Endodermal cell (in vitro differentiated cells): Measurements from ENCODE around the gene CDC25B. TPM values are rescaled to one million over a fixed set of nuclear protein-coding genes. Genes with fewer than 3 reads are reported as not detected.
A peak's percentile ranks its signal among the peaks of the same experiment; 100 is the strongest.

ENCODE experiments used
- DNase-seq: peaks from one replicate; pipeline ENCODE4 v3.0.0-alpha.2; 2017
- H3K27ac ChIP-seq: 2 replicates; pipeline ENCODE4 v1.5.1; 2013; ENCODE audit warnings: mild to moderate bottlenecking, low read depth, low read length, moderate library complexity
- H3K27me3 ChIP-seq: 2 replicates; pipeline ENCODE4 v1.6.1; 2013; ENCODE audit warnings: mild to moderate bottlenecking, low read length, moderate library complexity; ENCODE audit not compliant: insufficient read depth, control insufficient read depth, poor library complexity, severe bottlenecking
- H3K36me3 ChIP-seq: 2 replicates; pipeline ENCODE4 v1.7.0; 2013; ENCODE audit warnings: mild to moderate bottlenecking, low read length, moderate library complexity; ENCODE audit not compliant: control insufficient read depth, insufficient read depth
- H3K4me1 ChIP-seq: one replicate; pipeline ENCODE4 v1.7.0; 2013; ENCODE audit warnings: low read length; ENCODE audit not compliant: control insufficient read depth, insufficient read depth
- H3K4me3 ChIP-seq: 2 replicates; pipeline ENCODE4 v1.5.1; 2013; ENCODE audit warnings: mild to moderate bottlenecking, low read length, moderate library complexity
- H3K9ac ChIP-seq: 2 replicates; pipeline ENCODE4 v1.6.1; 2013; ENCODE audit warnings: mild to moderate bottlenecking, low read length, moderate library complexity; ENCODE audit not compliant: poor library complexity, severe bottlenecking; ENCODE audit errors: extremely low read depth
- H3K9me3 ChIP-seq: 2 replicates; pipeline ENCODE4 v1.6.1; 2013; ENCODE audit warnings: mild to moderate bottlenecking, low read length, moderate library complexity; ENCODE audit not compliant: control insufficient read depth
- H3K27ac Mint-ChIP-seq: 2 replicates; pipeline ENCODE4 v1.8.0; 2020; ENCODE audit warnings: mixed read lengths
- H3K27me3 Mint-ChIP-seq: 2 replicates; pipeline ENCODE4 v1.8.0; 2021; ENCODE audit warnings: mild to moderate bottlenecking, mixed read lengths; ENCODE audit not compliant: insufficient read depth
- H3K36me3 Mint-ChIP-seq: 2 replicates; pipeline ENCODE4 v1.8.0; 2020; ENCODE audit warnings: low read depth, mixed read lengths
- H3K4me1 Mint-ChIP-seq: 2 replicates; pipeline ENCODE4 v1.8.0; 2020; ENCODE audit warnings: mixed read lengths
- H3K4me3 Mint-ChIP-seq: 2 replicates; pipeline ENCODE4 v1.8.0; 2020; ENCODE audit warnings: mild to moderate bottlenecking, moderate library complexity, mixed read lengths
- H3K9me3 Mint-ChIP-seq: 2 replicates; pipeline ENCODE4 v1.8.0; 2020; ENCODE audit warnings: mild to moderate bottlenecking, mixed read lengths
- WGBS, 2 experiments: methylation state at CpG; one replicate each; pipeline versions ENCODE4 v1.1.5 to v1.1.7; 2013; ENCODE audit warnings: missing lambda C conversion rate in 2 of 2, mixed read lengths in 1 of 2; ENCODE audit not compliant: insufficient coverage in 1 of 2, insufficient read length in 1 of 2; 5-methylcytosine and 5-hydroxymethylcytosine counted together
- total RNA-seq, 2 donors: library from RNA; stranded (reverse); fragmentation: NEBNext Ultra II Directional in 1 of 2; extraction: Animal tissue kit (Norgen Biotek cat#: 25700) in 1 of 2; gene quantifications; 2 replicates in 1 of 2; 3 replicates in 1 of 2; pipeline ENCODE4 v1.2.1, GENCODE V29; 2021
- TF ChIP-seq, protein P1 (sequence below): fragments of 200-600 bp; sonication (generic); conservative IDR thresholded peaks from 2 replicates; pipeline ENCODE4 v1.5.0; 2021; ENCODE audit warnings: antibody characterized with exemption, mild to moderate bottlenecking

Gene CDC25B
- total RNA-seq, 2 donors from 2014 or later, result 25.7 to 33.6 TPM

DNA sequence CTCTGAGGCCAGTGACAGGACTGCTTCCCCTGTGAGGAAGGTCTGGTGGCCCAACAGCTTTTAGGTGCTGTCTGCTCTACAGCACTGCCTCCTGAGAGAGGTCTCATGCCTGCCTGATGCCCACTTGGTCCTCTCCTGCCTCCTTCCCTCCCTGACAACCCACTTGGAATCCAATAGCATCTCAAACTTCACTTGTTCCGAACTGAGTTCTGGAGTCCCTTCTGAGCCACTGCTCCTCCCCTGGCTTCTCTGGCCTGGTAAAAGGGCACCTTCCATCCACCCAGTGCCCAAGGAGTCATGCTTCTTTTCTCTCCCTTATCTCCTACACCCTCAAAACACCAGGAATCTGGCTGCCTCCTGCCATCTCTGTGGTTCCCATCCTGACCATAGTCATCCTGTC, 52.5 kb downstream of the CDC25B start:
- no peak overlapping the region for H3K27ac Mint-ChIP-seq
- TF ChIP-seq, protein P1, sequence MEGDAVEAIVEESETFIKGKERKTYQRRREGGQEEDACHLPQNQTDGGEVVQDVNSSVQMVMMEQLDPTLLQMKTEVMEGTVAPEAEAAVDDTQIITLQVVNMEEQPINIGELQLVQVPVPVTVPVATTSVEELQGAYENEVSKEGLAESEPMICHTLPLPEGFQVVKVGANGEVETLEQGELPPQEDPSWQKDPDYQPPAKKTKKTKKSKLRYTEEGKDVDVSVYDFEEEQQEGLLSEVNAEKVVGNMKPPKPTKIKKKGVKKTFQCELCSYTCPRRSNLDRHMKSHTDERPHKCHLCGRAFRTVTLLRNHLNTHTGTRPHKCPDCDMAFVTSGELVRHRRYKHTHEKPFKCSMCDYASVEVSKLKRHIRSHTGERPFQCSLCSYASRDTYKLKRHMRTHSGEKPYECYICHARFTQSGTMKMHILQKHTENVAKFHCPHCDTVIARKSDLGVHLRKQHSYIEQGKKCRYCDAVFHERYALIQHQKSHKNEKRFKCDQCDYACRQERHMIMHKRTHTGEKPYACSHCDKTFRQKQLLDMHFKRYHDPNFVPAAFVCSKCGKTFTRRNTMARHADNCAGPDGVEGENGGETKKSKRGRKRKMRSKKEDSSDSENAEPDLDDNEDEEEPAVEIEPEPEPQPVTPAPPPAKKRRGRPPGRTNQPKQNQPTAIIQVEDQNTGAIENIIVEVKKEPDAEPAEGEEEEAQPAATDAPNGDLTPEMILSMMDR, result no peak
- H3K9ac ChIP-seq, result no peak overlapping the region
- peaks cover 13% of the 10 kb centered on the region for H3K36me3 Mint-ChIP-seq
- no peaks in the 10 kb centered on the region for H3K27me3 ChIP-seq
- DNase-seq, result no peak
- WGBS, 2 experiments, result 83 to 100% methylated on average over 1 of the region's 1 CpG
- H3K4me3 Mint-ChIP-seq, result peak overlapping the region; percentile 81
- H3K4me1 ChIP-seq, result peaks cover 4% of the 10 kb centered on the region
- H3K4me1 Mint-ChIP-seq, result peaks cover 5% of the 10 kb centered on the region
- no peaks in the 10 kb centered on the region for H3K9me3 ChIP-seq
- H3K4me3 ChIP-seq, result no peak overlapping the region
- H3K36me3 ChIP-seq, result no peaks in the 10 kb centered on the region
- no peaks in the 10 kb centered on the region for H3K27me3 Mint-ChIP-seq
- no peaks in the 10 kb centered on the region for H3K9me3 Mint-ChIP-seq
- no peak overlapping the region for H3K27ac ChIP-seq

DNA sequence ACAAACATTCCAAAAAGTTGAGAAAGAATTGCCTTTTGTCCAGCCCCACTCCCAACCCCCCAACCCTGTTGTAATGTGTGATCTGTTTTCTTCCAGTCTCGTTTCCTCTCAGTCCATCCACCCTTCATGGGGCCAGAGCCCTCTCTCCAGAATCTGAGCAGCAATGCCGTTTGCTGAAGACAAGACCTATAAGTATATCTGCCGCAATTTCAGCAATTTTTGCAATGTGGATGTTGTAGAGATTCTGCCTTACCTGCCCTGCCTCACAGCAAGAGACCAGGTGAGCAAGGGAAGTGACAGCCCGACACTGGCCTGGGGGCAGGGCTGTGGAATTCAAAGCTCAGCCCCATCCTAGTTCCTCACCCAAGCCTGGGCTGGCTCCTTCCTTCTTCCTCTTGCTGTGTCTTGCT, 58.4 kb downstream of the CDC25B start:
- Mint-ChIP-seq H3K27ac (no peak overlapping the region), H3K9me3 (no peaks in the 10 kb centered on the region), H3K36me3 (peaks cover 48% of the 10 kb centered on the region), H3K4me1 (no peaks in the 10 kb centered on the region), H3K27me3 (no peaks in the 10 kb centered on the region), H3K4me3 (no peak overlapping the region)
- peaks cover 26% of the 10 kb centered on the region for H3K36me3 ChIP-seq
- no peaks in the 10 kb centered on the region for H3K4me1 ChIP-seq
- no peak overlapping the region for H3K9ac ChIP-seq
- H3K27ac ChIP-seq, result no peak overlapping the region
- WGBS, 2 experiments, result 93 to 96% methylated on average over 3 to 4 of the region's 4 CpGs
- TF ChIP-seq, protein P1, result no peak
- no peaks in the 10 kb centered on the region for H3K9me3 ChIP-seq
- DNase-seq, result no peak
- H3K27me3 ChIP-seq, result no peaks in the 10 kb centered on the region
- no peak overlapping the region for H3K4me3 ChIP-seq

Other genes with a start within 250 kb of the CDC25B start
- not detected for gene GFRA4, start 132.9 kb upstream of the CDC25B start, total RNA-seq
- gene ADAM33, start 114.3 kb upstream of the CDC25B start, total RNA-seq, result 1 to 10 TPM; 3.0 to 3.3 TPM
- gene SIGLEC1, start 83.7 kb upstream of the CDC25B start, total RNA-seq, result not detected
- 1 to 10 TPM; 1.1 to 1.4 TPM for gene HSPA12B, start 63.6 kb upstream of the CDC25B start, total RNA-seq
- gene ADISSP, start 28.6 kb upstream of the CDC25B start, total RNA-seq, result 10 to 100 TPM; 38.8 to 43.3 TPM
- under 1 TPM; 0.35 to 0.44 TPM for gene SPEF1, start 14.9 kb upstream of the CDC25B start, total RNA-seq
- gene CENPB, start 9.6 kb upstream of the CDC25B start, total RNA-seq, result 10 to 100 TPM; 43.0 to 50.7 TPM
- 1 to 10 TPM; 5.1 to 6.1 TPM for gene AP5S1, start 24.2 kb downstream of the CDC25B start, total RNA-seq
- gene MAVS, start 50.5 kb downstream of the CDC25B start, total RNA-seq, result 10 to 100 TPM; 43.1 to 43.2 TPM
- 10 to 100 TPM; 57.6 to 66.5 TPM for gene PANK2, start 93.1 kb downstream of the CDC25B start, total RNA-seq
- 10 to 100 TPM; 22.8 to 26.1 TPM for gene RNF24, start 219.2 kb downstream of the CDC25B start, total RNA-seq